ENCODE results near the gene KCNA2. TPM values are rescaled to one million over a fixed set of nuclear protein-coding genes. Genes with fewer than 3 reads are reported as not detected.

KCNA2 gene
- polyA plus RNA-seq, 1 of the 3 experiments (the other 2 are of a cell fraction): not detected

GRCh38 chr1:110602466-110602865 is 3.7 kb downstream of the KCNA2 start:
- 50% methylated on average over 4 of the region's 4 CpGs for WGBS (ENCODE audit: low lambda C conversion rate)

GRCh38 chr1:110601332-110601731 is 4.8 kb downstream of the KCNA2 start:
- Histone ChIP-seq H3K4me3 (ENCODE audit: low read depth in 2 of 2, low read length in 1 of 2) (no peak overlapping the region), H3K9ac (no peak overlapping the region), H3K27me3 (ENCODE audit: insufficient read depth) (peaks cover 20% of the 10 kb centered on the region), H3K4me2 (no peak overlapping the region), H3K9me2 (no peaks in the 10 kb centered on the region), H3K27ac (ENCODE audit: low read depth in 2 of 2, low read length in 1 of 2) (no peak overlapping the region), H3K9me3 (no peaks in the 10 kb centered on the region), H3K36me3 (replicated peaks in 1 of 2; ENCODE audit: control insufficient read depth in 1 of 2, insufficient read depth in 2 of 2, low read length in 1 of 2) (no peaks in the 10 kb centered on the region), H3F3A (replicated peaks; ENCODE audit: insufficient read depth) (no peaks in the 10 kb centered on the region), H4K20me1 (ENCODE audit: insufficient read depth) (no peaks in the 10 kb centered on the region), H3K4me1 (ENCODE audit: control insufficient read depth in 1 of 2, insufficient read depth in 2 of 2, low read depth in 1 of 2, low read length in 1 of 2) (peaks cover 0 to 5% of the 10 kb centered on the region in 2 experiments; a peak in 1 of 4 replicates), H2AFZ (ENCODE audit: low read depth) (no peak overlapping the region), H3K79me2 (ENCODE audit: insufficient read depth) (no peaks in the 10 kb centered on the region)
- TF ChIP-seq EP300 (IDR thresholded peaks at IDR 0.05; ENCODE audit: borderline replicate concordance in 1 of 2, low read depth in 1 of 2, low read length in 1 of 2): no peak
- TF ChIP-seq IRF3 (IDR thresholded peaks at IDR 0.05; ENCODE audit: low read depth, low read length): no peak
- no peak for TF ChIP-seq TEAD4 (IDR thresholded peaks at IDR 0.05; ENCODE audit: borderline replicate concordance, insufficient read depth)
- no peak for TF ChIP-seq MAX (IDR thresholded peaks at IDR 0.05; ENCODE audit: low read depth)
- no peak for TF ChIP-seq TAF1 (IDR thresholded peaks at IDR 0.05; ENCODE audit: borderline replicate concordance, low read depth, low read length)
- TF ChIP-seq ELF1 (IDR thresholded peaks at IDR 0.05): no peak
- no peak for TF ChIP-seq CHD2 (IDR thresholded peaks at IDR 0.05; ENCODE audit: low read length, partially characterized antibody)
- TF ChIP-seq USF2 (IDR thresholded peaks at IDR 0.05; ENCODE audit: borderline replicate concordance, low read depth, low read length): no peak
- no peak for TF ChIP-seq NRF1 (IDR thresholded peaks at IDR 0.05; ENCODE audit: low read depth, low read length)
- ChIA-PET CTCF (interaction anchor here (0.8 to 11.6 kb wide), 4 partner anchors 16 to 182 kb away, joined by 3 to 97 read pairs (median 5); no protein-coding TSS in a partner anchor), POLR2A (no interaction called here)
- DNase-seq: no peak
- WGBS (ENCODE audit: low lambda C conversion rate): 46% methylated on average over 5 of the region's 5 CpGs

More at GRCh38 chr1:110602466-110602865, 3.7 kb downstream of the KCNA2 start:
- Histone ChIP-seq H4K20me1 (ENCODE audit: insufficient read depth) (no peaks in the 10 kb centered on the region), H3K4me2 (no peak overlapping the region), H3K79me2 (ENCODE audit: insufficient read depth) (no peaks in the 10 kb centered on the region), H3K36me3 (replicated peaks in 1 of 2; ENCODE audit: control insufficient read depth in 1 of 2, insufficient read depth in 2 of 2, low read length in 1 of 2) (no peaks in the 10 kb centered on the region), H3K27ac (ENCODE audit: low read depth in 2 of 2, low read length in 1 of 2) (no peak overlapping the region), H3K9me3 (no peaks in the 10 kb centered on the region), H3K4me3 (ENCODE audit: low read depth in 2 of 2, low read length in 1 of 2) (no peak overlapping the region), H3K9me2 (no peaks in the 10 kb centered on the region), H3K4me1 (ENCODE audit: control insufficient read depth in 1 of 2, insufficient read depth in 2 of 2, low read depth in 1 of 2, low read length in 1 of 2) (peaks cover 0 to 10% of the 10 kb centered on the region in 2 experiments; a peak in 1 of 4 replicates), H3F3A (replicated peaks; ENCODE audit: insufficient read depth) (no peaks in the 10 kb centered on the region), H3K9ac (no peak overlapping the region), H3K27me3 (ENCODE audit: insufficient read depth) (peaks cover 31% of the 10 kb centered on the region), H2AFZ (ENCODE audit: low read depth) (no peak overlapping the region)
- ChIA-PET POLR2A (no interaction called here), CTCF (interaction anchor here (1.0 to 11.6 kb wide), 4 partner anchors 9 to 163 kb away, joined by 4 to 97 read pairs (median 4); no protein-coding TSS in a partner anchor)
- TF ChIP-seq MEF2A (IDR thresholded peaks at IDR 0.05; ENCODE audit: borderline replicate concordance, low read depth): no peak
- no peak for TF ChIP-seq JUND (IDR thresholded peaks at IDR 0.05)
- no peak for TF ChIP-seq FOSL2 (IDR thresholded peaks at IDR 0.05; ENCODE audit: borderline replicate concordance, low read depth)
- no peak for TF ChIP-seq GATA2 (CRISPR knock-in tag; IDR thresholded peaks at IDR 0.05)
- no peak for TF ChIP-seq USF2 (IDR thresholded peaks at IDR 0.05; ENCODE audit: borderline replicate concordance, low read depth, low read length)
- TF ChIP-seq CHD2 (IDR thresholded peaks at IDR 0.05; ENCODE audit: low read length, partially characterized antibody): no peak
- no peak for TF ChIP-seq CTCF (IDR thresholded peaks at IDR 0.05)
- no peak for TF ChIP-seq ELF1 (IDR thresholded peaks at IDR 0.05)
- TF ChIP-seq EP300 (IDR thresholded peaks at IDR 0.05; ENCODE audit: borderline replicate concordance in 1 of 2, low read depth in 1 of 2, low read length in 1 of 2): no peak
- no peak for TF ChIP-seq RFX5 (IDR thresholded peaks at IDR 0.05; ENCODE audit: low read length)
- DNase-seq: no peak

Data from SK-N-SH (cell line).